Transverse colon (tissue), 4 donors: ENCODE results near the gene TSPAN9. TPM values are rescaled to one million over a fixed set of nuclear protein-coding genes. Genes with fewer than 3 reads are reported as not detected.

Source experiments
- DNase-seq: peaks from one replicate; pipeline ENCODE4 v3.0.0-alpha.2; 2019
- H3K27ac ChIP-seq, 4 donors: fragments of 200-600 bp; sonication (generic); 2 replicates each; pipeline ENCODE4 v1.5.1; 2016 to 2018; ENCODE audit warnings: inconsistent platforms in 4 of 4
- H3K27me3 ChIP-seq: fragments of 200-600 bp; sonication (generic); 2 replicates; pipeline ENCODE4 v1.5.1; 2017; ENCODE audit warnings: inconsistent platforms
- H3K36me3 ChIP-seq, 4 donors: fragments of 200-600 bp; sonication (generic); 2 replicates each; pipeline ENCODE4 v1.5.1; 2017 to 2019; ENCODE audit warnings: inconsistent platforms in 4 of 4
- H3K4me1 ChIP-seq, 4 donors: fragments of 200-600 bp; sonication (generic); 2 replicates each; pipeline ENCODE4 v1.5.1; 2017 to 2020; ENCODE audit warnings: inconsistent platforms in 4 of 4
- H3K4me3 ChIP-seq, 4 donors: fragments of 200-600 bp; sonication (generic); 1 replicate in 1 of 4; 2 replicates in 3 of 4; pipeline versions ENCODE4 v1.5.1 to v1.6.1; 2017 to 2019; ENCODE audit warnings: inconsistent platforms in 4 of 4
- H3K9me3 ChIP-seq, 2 donors: fragments of 200-600 bp; sonication (generic); 2 replicates each; pipeline ENCODE4 v1.5.1; 2017 to 2019; ENCODE audit warnings: inconsistent platforms in 2 of 2
- CTCF ChIP-seq, 5 experiments: fragments of 200-600 bp in 3 of 5; fragments of 450-650 bp in 2 of 5; sonication (generic) in 3 of 5; IDR thresholded peaks; 1 replicate in 2 of 5; 2 replicates in 3 of 5; pipeline ENCODE4 v1.5.1; 2016 to 2017; ENCODE audit warnings: antibody characterized with exemption in 5 of 5, inconsistent platforms in 3 of 5, mild to moderate bottlenecking in 2 of 5, moderate library complexity in 1 of 5
- EP300 ChIP-seq: sonication (generic); formaldehyde crosslinking; IDR thresholded peaks from one replicate; pipeline ENCODE4 v1.6.1; 2017; ENCODE audit warnings: antibody characterized with exemption, low read depth
- POLR2A ChIP-seq: fragments of 450-650 bp; IDR thresholded peaks from one replicate; pipeline ENCODE4 v1.6.1; 2016; ENCODE audit warnings: antibody characterized with exemption, mild to moderate bottlenecking, moderate library complexity
- POLR2AphosphoS5 ChIP-seq, 3 donors: sonication (generic); formaldehyde crosslinking; IDR thresholded peaks; one replicate each; pipeline ENCODE4 v1.6.1; 2016; ENCODE audit warnings: antibody characterized with exemption in 3 of 3
- WGBS, 2 donors: methylation state at CpG; one replicate each; pipeline ENCODE4 v1.1.5; 2018; ENCODE audit warnings: low coverage in 1 of 2; 5-methylcytosine and 5-hydroxymethylcytosine counted together
- in situ Hi-C, 4 donors: fragments of 200-750 bp; cut with MboI; loops; one replicate each; pipeline versions ENCODE4 v1.15.0 to v1.15.1; 2017; ENCODE audit warnings: low sequenced_read_pairs in 3 of 4, low pct_ligation_motif_present in 1 of 4, low pct_unique_long_range_greater_than_20kb in 1 of 4
- intact Hi-C: fragments of 100-400 bp; cut with DNase I; formaldehyde crosslinking; loops from one replicate; pipeline ENCODE4 v1.15.1; 2023; ENCODE audit warnings: low total_unique reads
- total RNA-seq, 4 donors: library from RNA; depleted of rRNA; stranded (reverse); fragments of >200 nt; gene quantifications; one replicate each; pipeline ENCODE4 v1.1.0, GENCODE V29; 2016

Gene TSPAN9
- total RNA-seq, 4 donors from 2014 or later = 4.2 to 9.3 (median 6.1) TPM

GRCh38 chr12:3267690-3268089 is 190.5 kb downstream of the TSPAN9 start:
- Histone ChIP-seq H3K27me3 (no peaks in the 10 kb centered on the region), H3K27ac (no peak overlapping the region), H3K9me3 (no peaks in the 10 kb centered on the region), H3K36me3 (no peaks in the 10 kb centered on the region), H3K4me3 (no peak overlapping the region), H3K4me1 (no peaks in the 10 kb centered on the region)
- 59% methylated on average over 10 of the region's 11 CpGs; no CpG with 5 or more reads in 1 of the 2 donors for WGBS, 2 donors
- no peak for DNase-seq
- TF ChIP-seq CTCF (IDR thresholded peaks at IDR 0.05) (no peak), POLR2AphosphoS5 (IDR thresholded peaks at IDR 0.05) (no peak), POLR2A (no peak)
- in situ Hi-C loops (loop anchor here in 1 of 4 donors (25.0 kb wide), 1 partner anchor 130 kb away; no protein-coding TSS in a partner anchor), intact Hi-C loops (no loop called here)

GRCh38 chr12:3269594-3269993 is 192.4 kb downstream of the TSPAN9 start:
- WGBS, 2 donors = 78 to 87% methylated on average over 3 to 10 of the region's 11 CpGs
- DNase-seq = no peak
- in situ Hi-C loops (loop anchor here in 1 of 4 donors (25.0 kb wide), 1 partner anchor 132 kb away; no protein-coding TSS in a partner anchor), intact Hi-C loops (no loop called here)
- H3K27ac ChIP-seq = no peak overlapping the region
- no peak for TF ChIP-seq POLR2AphosphoS5 (IDR thresholded peaks at IDR 0.05)
- no peak for TF ChIP-seq CTCF (IDR thresholded peaks at IDR 0.05)
- no peak for TF ChIP-seq EP300
- no peak for TF ChIP-seq POLR2A
- H3K27me3 ChIP-seq = no peaks in the 10 kb centered on the region
- H3K36me3 ChIP-seq = no peaks in the 10 kb centered on the region
- H3K9me3 ChIP-seq = no peaks in the 10 kb centered on the region
- no peaks in the 10 kb centered on the region for H3K4me1 ChIP-seq
- no peak overlapping the region for H3K4me3 ChIP-seq

GRCh38 chr12:3271146-3271545 is 194.0 kb downstream of the TSPAN9 start:
- Histone ChIP-seq H3K4me1 (peaks cover 0 to 4% (median 2%) of the 10 kb centered on the region in 4 donors), H3K36me3 (no peaks in the 10 kb centered on the region), H3K9me3 (no peaks in the 10 kb centered on the region), H3K27me3 (no peaks in the 10 kb centered on the region), H3K4me3 (no peak overlapping the region), H3K27ac (no peak overlapping the region)
- DNase-seq = no peak
- in situ Hi-C loops (loop anchor here in 3 of 4 donors (5.0 to 25.0 kb wide), 3 partner anchors 134 to 136 kb away; no protein-coding TSS in a partner anchor), intact Hi-C loops (loop anchor here (5.0 kb wide), 1 partner anchor 199 kb away; no protein-coding TSS in a partner anchor)
- TF ChIP-seq CTCF (IDR thresholded peaks at IDR 0.05) = no peak
- no peak for TF ChIP-seq EP300
- TF ChIP-seq POLR2AphosphoS5 (IDR thresholded peaks at IDR 0.05) = no peak
- no peak for TF ChIP-seq POLR2A
- 75% methylated on average over 1 of the region's 1 CpG; no CpG with 5 or more reads in 1 of the 2 donors for WGBS, 2 donors

- Histone ChIP-seq H3K27ac (no peak overlapping the region), H3K4me1 (peaks cover 0 to 4% (median 2%) of the 10 kb centered on the region in 4 donors), H3K36me3 (no peaks in the 10 kb centered on the region), H3K27me3 (no peaks in the 10 kb centered on the region), H3K9me3 (no peaks in the 10 kb centered on the region), H3K4me3 (no peak overlapping the region)
- TF ChIP-seq EP300 (no peak), CTCF (IDR thresholded peaks at IDR 0.05) (no peak), POLR2A (no peak), POLR2AphosphoS5 (IDR thresholded peaks at IDR 0.05) (no peak)
- 72 to 79% methylated on average over 3 to 6 of the region's 6 CpGs for WGBS, 2 donors
- DNase-seq = no peak
- in situ Hi-C loops = loop anchor here in 3 of 4 donors (5.0 to 25.0 kb wide), 3 partner anchors 134 to 137 kb away; no protein-coding TSS in a partner anchor
- intact Hi-C loops = loop anchor here (5.0 kb wide), 1 partner anchor 199 kb away; no protein-coding TSS in a partner anchor
Observed at GRCh38 chr12:3271639-3272038, 194.5 kb downstream of the TSPAN9 start.
